ENCODE measurements around the gene MTOR.

DNA sequence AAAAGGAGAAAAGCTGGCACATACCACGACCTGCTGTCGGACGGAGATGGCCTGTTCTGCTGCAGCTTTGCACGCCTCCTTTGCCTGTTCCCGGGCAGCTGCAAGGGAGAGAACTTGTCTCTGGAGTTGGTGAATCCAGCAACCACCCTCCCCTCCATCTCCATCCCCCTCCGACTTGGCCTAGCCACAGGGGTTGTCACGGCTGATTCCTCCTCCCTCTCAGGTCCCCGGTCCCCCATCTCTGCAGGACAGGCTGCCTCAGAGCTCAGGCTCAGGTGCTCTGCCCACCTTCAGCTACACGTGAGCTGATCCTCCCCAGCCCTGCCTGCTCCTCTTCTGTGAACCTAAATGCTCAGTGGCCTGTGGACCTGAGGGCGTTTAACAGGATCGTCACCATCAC is 191.5 kb downstream of the MTOR start:
- TF ChIP-seq SMC3 (IDR thresholded peaks at IDR 0.05; ENCODE audit: low read depth, low read length) (no peak), GABPA (IDR thresholded peaks at IDR 0.05; ENCODE audit: low read depth) (no peak), CHD2 (IDR thresholded peaks at IDR 0.05; ENCODE audit: low read length, partially characterized antibody) (no peak)
